OCI-LY1 (cell line): ENCODE results near the gene COBL.

Experiments
- H2AFZ ChIP-seq: fragments of 200-600 bp; sonication (generic), shearing (Covaris generic); 2 replicates; pipeline ENCODE4 v1.6.0; 2014; ENCODE audit warnings: antibody characterized with exemption, mild to moderate bottlenecking, low read length
- H3F3A ChIP-seq: fragments of 200-600 bp; sonication (generic), shearing (Covaris generic); 2 replicates; pipeline ENCODE4 v1.6.0; 2014; ENCODE audit warnings: mild to moderate bottlenecking, antibody characterized with exemption, low read length, moderate library complexity; ENCODE audit not compliant: insufficient read depth
- H3K27ac ChIP-seq: fragments of 200-600 bp; sonication (generic); 2 replicates; pipeline ENCODE4 v1.5.1; 2014; ENCODE audit warnings: low read length, mixed run types, mild to moderate bottlenecking, low read depth; ENCODE audit not compliant: poor library complexity, severe bottlenecking
- H3K27me3 ChIP-seq: fragments of 200-600 bp; sonication (generic); 2 replicates; pipeline ENCODE4 v1.6.0; 2014; ENCODE audit warnings: antibody characterized with exemption, mild to moderate bottlenecking, low read length, moderate library complexity; ENCODE audit not compliant: insufficient read depth
- H3K36me3 ChIP-seq: fragments of 200-600 bp; sonication (generic); 2 replicates; pipeline ENCODE4 v1.6.1; 2014; ENCODE audit warnings: mild to moderate bottlenecking, antibody characterized with exemption, low read length, moderate library complexity, mixed read lengths; ENCODE audit not compliant: insufficient read depth
- H3K4me1 ChIP-seq: fragments of 200-600 bp; sonication (generic); 2 replicates; pipeline ENCODE4 v1.5.1; 2014; ENCODE audit warnings: mild to moderate bottlenecking, low read length, moderate library complexity; ENCODE audit not compliant: insufficient read depth, severe bottlenecking
- H3K4me2 ChIP-seq: fragments of 200-600 bp; sonication (generic), shearing (Covaris generic); 2 replicates; pipeline ENCODE4 v1.6.1; 2014; ENCODE audit warnings: low read length
- H3K4me3 ChIP-seq: fragments of 200-600 bp; sonication (generic); 2 replicates; pipeline ENCODE4 v1.5.1; 2014; ENCODE audit warnings: low read length, low read depth, mild to moderate bottlenecking, mixed read lengths; ENCODE audit not compliant: poor library complexity, severe bottlenecking
- H3K79me2 ChIP-seq: fragments of 200-600 bp; shearing (Covaris generic); 2 replicates; pipeline ENCODE4 v1.6.1; 2016; ENCODE audit warnings: mixed run types, low read length, mixed read lengths; ENCODE audit not compliant: insufficient read depth
- H3K9ac ChIP-seq: fragments of 200-600 bp; sonication (generic), shearing (Covaris generic); 2 replicates; pipeline ENCODE4 v1.6.1; 2014; ENCODE audit warnings: mild to moderate bottlenecking, low read length, mixed read lengths
- H3K9me2 ChIP-seq: fragments of 200-600 bp; sonication (generic), shearing (Covaris generic); 2 replicates; pipeline ENCODE4 v1.6.1; 2014; ENCODE audit warnings: low read depth, mild to moderate bottlenecking, low read length, mixed read lengths
- H3K9me3 ChIP-seq: fragments of 200-600 bp; shearing (Covaris generic); 2 replicates; pipeline ENCODE4 v1.6.1; 2014; ENCODE audit warnings: low read length, mixed read lengths
- H4K20me1 ChIP-seq: fragments of 200-600 bp; sonication (generic), shearing (Covaris generic); 2 replicates; pipeline ENCODE4 v1.6.0; 2016; ENCODE audit warnings: mild to moderate bottlenecking, low read length; ENCODE audit not compliant: insufficient read depth
- CTCF ChIP-seq: fragments of 200-600 bp; sonication (generic), shearing (Covaris generic); IDR thresholded peaks from 2 replicates; pipeline ENCODE4 v1.5.1; 2017; ENCODE audit warnings: mild to moderate bottlenecking, antibody characterized with exemption, low read length, moderate library complexity, mixed read lengths
- EZH2 ChIP-seq: fragments of 200-600 bp; sonication (generic), shearing (Covaris generic); IDR thresholded peaks from 2 replicates; pipeline ENCODE4 v1.8.0; 2017; ENCODE audit warnings: borderline replicate concordance, mixed run types, mild to moderate bottlenecking, antibody characterized with exemption, low read length, moderate library complexity, mixed read lengths

Gene COBL

GRCh38 chr7:51090411-51090810, 226.2 kb downstream of the COBL start:
- Histone ChIP-seq H3K9me3 (peaks cover 15% of the 10 kb centered on the region; the same call in 1 of the 2 replicates), H4K20me1 (no peaks in the 10 kb centered on the region), H3K79me2 (no peaks in the 10 kb centered on the region), H2AFZ (no peak overlapping the region), H3K36me3 (no peaks in the 10 kb centered on the region), H3K9ac (no peak overlapping the region), H3K4me1 (no peaks in the 10 kb centered on the region), H3F3A (no peaks in the 10 kb centered on the region), H3K4me3 (no peak overlapping the region), H3K27ac (no peak overlapping the region), H3K27me3 (no peaks in the 10 kb centered on the region), H3K9me2 (no peaks in the 10 kb centered on the region), H3K4me2 (no peak overlapping the region)
- TF ChIP-seq EZH2 (no peak), CTCF (no peak)

- no peaks in the 10 kb centered on the region for H4K20me1 ChIP-seq
- H3K9me3 ChIP-seq = no peaks in the 10 kb centered on the region
- no peaks in the 10 kb centered on the region for H3F3A ChIP-seq
- H3K27me3 ChIP-seq = no peaks in the 10 kb centered on the region
- H3K4me3 ChIP-seq = no peak overlapping the region
- no peaks in the 10 kb centered on the region for H3K9me2 ChIP-seq
- H2AFZ ChIP-seq = no peak overlapping the region
- no peak for TF ChIP-seq CTCF
- no peak for TF ChIP-seq EZH2
- no peak overlapping the region for H3K27ac ChIP-seq
- H3K79me2 ChIP-seq = no peaks in the 10 kb centered on the region
- no peak overlapping the region for H3K4me2 ChIP-seq
- no peak overlapping the region for H3K9ac ChIP-seq
- H3K36me3 ChIP-seq = no peaks in the 10 kb centered on the region
- no peaks in the 10 kb centered on the region for H3K4me1 ChIP-seq
Observed at GRCh38 chr7:51085034-51085692, 231.4 kb downstream of the COBL start.

- H4K20me1 ChIP-seq = no peaks in the 10 kb centered on the region
- H2AFZ ChIP-seq = no peak overlapping the region
- no peak overlapping the region for H3K4me2 ChIP-seq
- H3K36me3 ChIP-seq = no peaks in the 10 kb centered on the region
- no peak overlapping the region for H3K9ac ChIP-seq
- H3K4me3 ChIP-seq = no peak overlapping the region
- H3K9me3 ChIP-seq = no peaks in the 10 kb centered on the region
- no peak for TF ChIP-seq CTCF
- TF ChIP-seq EZH2 = no peak
- H3K27ac ChIP-seq = no peak overlapping the region
- no peaks in the 10 kb centered on the region for H3F3A ChIP-seq
- H3K79me2 ChIP-seq = no peaks in the 10 kb centered on the region
- H3K9me2 ChIP-seq = no peaks in the 10 kb centered on the region
- no peaks in the 10 kb centered on the region for H3K4me1 ChIP-seq
- no peaks in the 10 kb centered on the region for H3K27me3 ChIP-seq
Observed at GRCh38 chr7:51084121-51084520, 232.5 kb downstream of the COBL start.
